HG03571 (cell line): ENCODE data around the gene ZNF256.

Source experiments
- ATAC-seq: cut with Tn5 transposase; IDR thresholded peaks from one replicate; pipeline ENCODE4 v1.9.1; 2021; ENCODE audit not compliant: unreplicated experiment

ZNF256 gene

GRCh38 chr19:57947419-57948134 is at the start of gene ZNF256:
TSS of gene ZNF256 (minus strand) at chr19:57947706. CDS start at chr19:57947474, 232 bp downstream.
- ATAC-seq, result peak; percentile 70

GRCh38 chr19:57992841-57993240 is 45.3 kb upstream of the ZNF256 start:
- no peak for ATAC-seq

- no peak for ATAC-seq
Measured at GRCh38 chr19:57978586-57979289, 31.2 kb upstream of the ZNF256 start.

- no peak for ATAC-seq
Measured at GRCh38 chr19:57974434-57974833, 26.9 kb upstream of the ZNF256 start, which contains the start of gene C19orf18. TSS of gene C19orf18 (minus strand) at chr19:57974534. CDS start at chr19:57974432, 102 bp downstream.

GRCh38 chr19:57964761-57965160 is 17.3 kb upstream of the ZNF256 start:
- ATAC-seq, result no peak

GRCh38 chr19:57961785-57962184 is 14.3 kb upstream of the ZNF256 start:
- no peak for ATAC-seq

GRCh38 chr19:57954996-57955395 is 7.5 kb upstream of the ZNF256 start:
- ATAC-seq, result no peak

GRCh38 chr19:57949702-57950101 is 2.2 kb upstream of the ZNF256 start:
- ATAC-seq, result no peak

- no peak for ATAC-seq
Measured at GRCh38 chr19:57949296-57949695, 1.8 kb upstream of the ZNF256 start.

- no peak for ATAC-seq
Measured at GRCh38 chr19:57947088-57947418, 453 bp downstream of the ZNF256 start.

GRCh38 chr19:57946316-57946715 is 1.2 kb downstream of the ZNF256 start:
- ATAC-seq, result no peak

GRCh38 chr19:57941593-57941992 is 5.9 kb downstream of the ZNF256 start:
- no peak for ATAC-seq

GRCh38 chr19:57935731-57936130 is 11.8 kb downstream of the ZNF256 start:
- no peak for ATAC-seq

GRCh38 chr19:57934820-57935665 is 12.5 kb downstream of the ZNF256 start, which contains the start of gene ZNF418:
TSS of gene ZNF418 (minus strand) at chr19:57935402. CDS start at chr19:57933822, 1,580 bp downstream.
- ATAC-seq, result no peak

GRCh38 chr19:57927587-57927986 is 19.9 kb downstream of the ZNF256 start:
- no peak for ATAC-seq

GRCh38 chr19:57916168-57916995 is 31.1 kb downstream of the ZNF256 start, which contains the start of gene ZNF417:
TSS of gene ZNF417 (minus strand) at chr19:57916592. CDS start at chr19:57916411, 181 bp downstream.
- peak; percentile 93 for ATAC-seq

- no peak for ATAC-seq
Measured at GRCh38 chr19:57914531-57914930, 33.0 kb downstream of the ZNF256 start.

- no peak for ATAC-seq
Measured at GRCh38 chr19:57907394-57907793, 40.1 kb downstream of the ZNF256 start.

GRCh38 chr19:57905258-57905657 is 42.2 kb downstream of the ZNF256 start:
- ATAC-seq, result no peak

GRCh38 chr19:57903618-57904184 is 43.8 kb downstream of the ZNF256 start:
- no peak for ATAC-seq
